Right renal cortex interstitium (tissue), 3 donors: ENCODE data around the gene SMIM22. TPM values are rescaled to one million over a fixed set of nuclear protein-coding genes. Genes with fewer than 3 reads are reported as not detected.

ENCODE experiments used
- DNase-seq, 3 donors: peaks; one replicate each; pipeline ENCODE4 v3.0.0-alpha.2; 2013; ENCODE audit warnings: low read depth in 3 of 3, low spot score in 2 of 3
- polyA plus RNA-seq, 3 donors: library from polyadenylated mRNA; unstranded; fragments of 120-200 nt; gene quantifications; one replicate each; pipeline ENCODE4 v1.2.1, GENCODE V29; 2013; ENCODE audit not compliant: insufficient read length in 3 of 3

Gene SMIM22
- polyA plus RNA-seq, 3 donors, result 4.3 to 11.0 (median 9.4) TPM

- no peak for DNase-seq
Observed at GRCh38 chr16:4813251-4814003, 18.3 kb downstream of the SMIM22 start.

GRCh38 chr16:4814046-4814445 is 18.9 kb downstream of the SMIM22 start:
- DNase-seq, result no peak

- DNase-seq, result no peak
Observed at GRCh38 chr16:4814542-4815173, 19.5 kb downstream of the SMIM22 start.

GRCh38 chr16:4820652-4821051 is 25.5 kb downstream of the SMIM22 start:
- DNase-seq, result no peak

- DNase-seq, result no peak
Observed at GRCh38 chr16:4825196-4825595, 30.0 kb downstream of the SMIM22 start.

GRCh38 chr16:4826526-4826925 is 31.4 kb downstream of the SMIM22 start:
- no peak for DNase-seq

GRCh38 chr16:4826980-4827379 is 31.8 kb downstream of the SMIM22 start:
- DNase-seq, result no peak

- DNase-seq, result no peak
Observed at GRCh38 chr16:4828567-4829321, 33.6 kb downstream of the SMIM22 start.

GRCh38 chr16:4830408-4830807 is 35.2 kb downstream of the SMIM22 start:
- DNase-seq, result no peak

- no peak for DNase-seq
Observed at GRCh38 chr16:4831616-4832015, 36.4 kb downstream of the SMIM22 start.

GRCh38 chr16:4832698-4833343 is 37.7 kb downstream of the SMIM22 start:
- DNase-seq, result no peak

- no peak for DNase-seq
Observed at GRCh38 chr16:4833584-4833983, 38.4 kb downstream of the SMIM22 start.

- DNase-seq, result no peak
Observed at GRCh38 chr16:4836727-4837126, 41.6 kb downstream of the SMIM22 start.

- DNase-seq, result no peak
Observed at GRCh38 chr16:4837733-4838501, 42.7 kb downstream of the SMIM22 start.

- no peak for DNase-seq
Observed at GRCh38 chr16:4839942-4840341, 44.8 kb downstream of the SMIM22 start.

GRCh38 chr16:4840984-4841383 is 45.8 kb downstream of the SMIM22 start:
- no peak for DNase-seq
